HL-60 (cell line): ENCODE measurements around the gene GRM5.

Experiments
- DNase-seq, 2 experiments: peaks; one replicate each; pipeline ENCODE4 v3.0.0-alpha.2; 2010 to 2020; ENCODE audit warnings: low read depth in 1 of 2, low spot score in 1 of 2
- H3K27ac ChIP-seq: fragments of 250-450 bp; sonication (Bioruptor Pico); replicated peaks from 2 replicates; pipeline ENCODE4 v1.5.1; 2020; ENCODE audit warnings: mild to moderate bottlenecking, moderate library complexity
- H3K27me3 ChIP-seq: fragments of 250-450 bp; sonication (Bioruptor Pico); 2 replicates; pipeline ENCODE4 v1.5.1; 2021; ENCODE audit warnings: mild to moderate bottlenecking, moderate library complexity; ENCODE audit not compliant: insufficient read depth, poor library complexity, severe bottlenecking
- H3K4me3 ChIP-seq: replicated peaks from 2 replicates; pipeline ENCODE4 v1.5.1; 2011; ENCODE audit warnings: mild to moderate bottlenecking, control low read depth, low read length; ENCODE audit not compliant: insufficient read depth
- GABPA ChIP-seq: IDR thresholded peaks from 2 replicates; pipeline ENCODE4 v1.6.1; 2012; ENCODE audit warnings: low read depth
- POLR2AphosphoS5 ChIP-seq: IDR thresholded peaks from 2 replicates; pipeline ENCODE4 v1.6.1; 2012; ENCODE audit warnings: low read depth
- REST ChIP-seq: IDR thresholded peaks from 2 replicates; pipeline ENCODE4 v1.6.1; 2012; ENCODE audit warnings: low read depth; ENCODE audit not compliant: insufficient replicate concordance
- SPI1 ChIP-seq: IDR thresholded peaks from 2 replicates; pipeline ENCODE4 v1.6.1; 2012; ENCODE audit warnings: low read depth, mild to moderate bottlenecking, borderline replicate concordance
- TF ChIP-seq, protein P1 (sequence below): IDR thresholded peaks from one replicate; pipeline ENCODE4 v1.5.1; 2011; ENCODE audit warnings: low read length, control low read depth, inconsistent platforms; ENCODE audit not compliant: insufficient read depth

GRM5 gene

GRCh38 chr11:88594274-88594950 lies 471.4 kb downstream of the GRM5 start:
- TF ChIP-seq, protein P1, sequence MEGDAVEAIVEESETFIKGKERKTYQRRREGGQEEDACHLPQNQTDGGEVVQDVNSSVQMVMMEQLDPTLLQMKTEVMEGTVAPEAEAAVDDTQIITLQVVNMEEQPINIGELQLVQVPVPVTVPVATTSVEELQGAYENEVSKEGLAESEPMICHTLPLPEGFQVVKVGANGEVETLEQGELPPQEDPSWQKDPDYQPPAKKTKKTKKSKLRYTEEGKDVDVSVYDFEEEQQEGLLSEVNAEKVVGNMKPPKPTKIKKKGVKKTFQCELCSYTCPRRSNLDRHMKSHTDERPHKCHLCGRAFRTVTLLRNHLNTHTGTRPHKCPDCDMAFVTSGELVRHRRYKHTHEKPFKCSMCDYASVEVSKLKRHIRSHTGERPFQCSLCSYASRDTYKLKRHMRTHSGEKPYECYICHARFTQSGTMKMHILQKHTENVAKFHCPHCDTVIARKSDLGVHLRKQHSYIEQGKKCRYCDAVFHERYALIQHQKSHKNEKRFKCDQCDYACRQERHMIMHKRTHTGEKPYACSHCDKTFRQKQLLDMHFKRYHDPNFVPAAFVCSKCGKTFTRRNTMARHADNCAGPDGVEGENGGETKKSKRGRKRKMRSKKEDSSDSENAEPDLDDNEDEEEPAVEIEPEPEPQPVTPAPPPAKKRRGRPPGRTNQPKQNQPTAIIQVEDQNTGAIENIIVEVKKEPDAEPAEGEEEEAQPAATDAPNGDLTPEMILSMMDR = no peak
- TF ChIP-seq REST = no peak
- no peak for TF ChIP-seq GABPA
- TF ChIP-seq POLR2AphosphoS5 = no peak
- no peak for TF ChIP-seq SPI1
- Histone ChIP-seq H3K4me3 (no peak overlapping the region), H3K27me3 (no peaks in the 10 kb centered on the region), H3K27ac (no peak overlapping the region)
- DNase-seq = no peak

DNA sequence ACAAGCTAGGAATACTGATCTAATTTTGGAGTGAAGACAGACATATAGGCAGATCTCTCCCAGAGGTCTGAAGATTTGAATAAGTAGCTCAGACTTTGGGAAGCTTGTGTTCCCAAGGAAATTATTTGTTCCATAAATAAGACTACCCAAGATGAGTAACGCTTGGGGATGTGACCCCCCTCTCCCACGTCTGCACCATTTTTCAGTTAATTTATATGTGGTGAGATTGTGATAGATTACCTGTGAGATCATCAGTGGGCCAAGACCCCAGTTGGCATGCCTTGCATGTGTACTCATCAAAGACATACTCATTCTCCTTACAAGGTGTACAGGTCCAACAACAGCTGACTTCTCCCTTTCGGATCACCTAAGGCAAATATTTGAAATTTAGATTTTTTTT lies 475.4 kb downstream of the GRM5 start:
- H3K27ac ChIP-seq = no peak overlapping the region
- H3K4me3 ChIP-seq = no peak overlapping the region
- no peak for DNase-seq
- H3K27me3 ChIP-seq = peaks cover 4% of the 10 kb centered on the region
- no peak for TF ChIP-seq POLR2AphosphoS5
- no peak for TF ChIP-seq SPI1
- TF ChIP-seq REST = no peak
- TF ChIP-seq GABPA = no peak
- TF ChIP-seq, protein P1 = no peak

DNA sequence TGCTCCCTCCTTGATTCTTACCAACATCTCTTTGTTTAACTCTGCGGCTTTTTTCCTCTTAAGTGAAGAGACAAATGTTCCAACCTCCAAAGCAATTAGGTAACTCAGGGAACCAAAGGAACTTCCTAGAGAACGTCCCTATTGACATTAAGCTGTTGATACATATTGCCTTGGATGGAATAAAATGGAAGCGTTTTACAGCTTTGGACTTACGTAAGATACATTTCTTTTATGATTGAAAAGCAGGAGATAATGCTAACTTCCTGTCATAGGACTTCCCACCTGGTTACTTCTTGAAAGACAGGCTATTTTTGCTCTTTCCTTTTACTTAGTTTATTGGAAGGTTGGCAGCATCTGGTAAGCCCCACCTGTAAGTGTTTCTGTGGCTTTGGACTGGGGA lies 482.5 kb downstream of the GRM5 start:
- TF ChIP-seq GABPA = no peak
- TF ChIP-seq, protein P1 = no peak
- TF ChIP-seq REST = no peak
- TF ChIP-seq SPI1 = no peak
- TF ChIP-seq POLR2AphosphoS5 = no peak
- Histone ChIP-seq H3K27ac (no peak overlapping the region), H3K4me3 (no peak overlapping the region), H3K27me3 (peaks cover 10% of the 10 kb centered on the region)
- DNase-seq = no peak
